ENCODE results near the gene ERAP2. TPM values are rescaled to one million over a fixed set of nuclear protein-coding genes. Genes with fewer than 3 reads are reported as not detected.
A peak's percentile ranks its signal among the peaks of the same experiment; 100 is the strongest.

The ERAP2 gene
- 10 to 100 TPM in 3 of 4 donors, 1 to 10 TPM in 1; 9.2 to 19.2 (median 14.0) TPM for total RNA-seq

DNA sequence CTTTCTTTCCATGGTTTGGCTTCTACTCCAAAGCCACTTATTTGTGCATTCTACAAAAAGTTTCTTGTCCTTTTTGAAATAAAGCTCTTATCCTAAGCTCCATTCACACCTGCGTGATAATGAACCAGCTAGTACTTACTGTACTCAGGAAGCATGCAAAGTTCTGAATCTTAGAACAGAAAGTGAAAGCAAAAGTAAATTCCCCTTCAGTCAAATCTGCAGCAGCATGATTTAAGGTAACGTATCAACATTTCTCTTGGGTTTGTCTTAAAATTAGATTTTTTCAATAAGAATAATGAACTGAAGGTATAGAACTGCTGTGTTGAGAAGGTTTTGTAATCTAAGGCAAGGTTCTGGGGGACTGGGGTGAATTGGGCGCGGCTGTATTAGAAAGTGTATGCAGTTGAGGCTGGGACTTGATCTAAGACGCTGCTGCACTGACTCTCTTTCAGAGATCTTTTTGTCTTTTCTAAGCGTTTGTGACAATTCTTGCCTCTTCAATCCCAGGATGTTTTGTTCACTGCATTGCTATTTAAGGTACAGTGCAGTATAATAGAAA, at the start of gene ERAP2:
Gene ERAP2, plus strand, starts transcription at position 209 of the 559 bp plus-strand sequence. CDS start 3,186 bp downstream, outside the sequence.
- DNase-seq: peak in 1 of 2 donors; percentile 16
- intact Hi-C loops (cut with DNase I): no loop called here
- peak within 1 kb of the TSS; percentile 14 to 87 (median 37) for H3K4me3 ChIP-seq (replicated peaks in 1 of 3)

GRCh38 chr5:96829297-96829696, 47.0 kb upstream of the ERAP2 start:
- Histone ChIP-seq H3K27me3 (no peaks in the 10 kb centered on the region), H3K9me3 (no peaks in the 10 kb centered on the region), H3K36me3 (no peaks in the 10 kb centered on the region), H3K27ac (no peak overlapping the region), H3K4me1 (no peaks in the 10 kb centered on the region), H3K4me3 (replicated peaks in 1 of 3) (no peak overlapping the region)
- WGBS, 2 donors: 89 to 94% methylated on average over 6 of the region's 6 CpGs
- no peak for TF ChIP-seq POLR2A (IDR thresholded peaks at IDR 0.05)
- no peak for TF ChIP-seq CTCF (IDR thresholded peaks at IDR 0.05)
- intact Hi-C loops (cut with DNase I): no loop called here
- DNase-seq: no peak

More for the DNA sequence above, at the start of gene ERAP2:
- Histone ChIP-seq H3K36me3 (no peaks in the 10 kb centered on the region), H3K27me3 (no peaks in the 10 kb centered on the region), H3K27ac (peak within 1 kb of the TSS; percentile 43 to 89 (median 60)), H3K9me3 (no peaks in the 10 kb centered on the region), H3K4me1 (peaks cover 4 to 21% of the 10 kb centered on the region in 2 donors)
- WGBS, 2 donors: 7 to 17% methylated on average over 6 of the region's 6 CpGs
- no peak for TF ChIP-seq CTCF (IDR thresholded peaks at IDR 0.05)
- TF ChIP-seq POLR2A (IDR thresholded peaks at IDR 0.05): no peak

DNA sequence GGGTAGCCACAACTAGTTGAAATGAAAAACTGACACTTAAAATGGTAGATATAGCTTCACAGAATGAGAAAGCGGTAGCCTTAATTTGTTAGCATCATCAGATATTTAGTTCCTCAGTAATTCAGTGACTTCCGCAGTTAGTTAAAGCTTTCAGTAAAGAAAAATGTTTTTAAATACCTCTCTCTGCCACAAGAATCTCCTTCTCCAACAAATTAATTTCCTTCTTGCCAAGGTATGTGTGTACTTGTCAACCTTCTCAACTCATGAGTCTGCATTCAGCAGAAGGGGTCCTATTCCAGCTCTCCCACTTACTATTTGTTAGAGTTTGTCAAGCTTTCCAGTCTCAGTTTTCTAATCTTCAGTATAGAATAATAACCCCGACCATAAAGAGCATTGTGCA, 42.3 kb upstream of the ERAP2 start:
- Histone ChIP-seq H3K27ac (no peak overlapping the region), H3K4me3 (replicated peaks in 1 of 3) (no peak overlapping the region), H3K36me3 (no peaks in the 10 kb centered on the region), H3K4me1 (no peaks in the 10 kb centered on the region), H3K27me3 (no peaks in the 10 kb centered on the region), H3K9me3 (no peaks in the 10 kb centered on the region)
- TF ChIP-seq CTCF (IDR thresholded peaks at IDR 0.05) (no peak), POLR2A (IDR thresholded peaks at IDR 0.05) (no peak)
- intact Hi-C loops (cut with DNase I): no loop called here
- no peak for DNase-seq
- 96 to 97% methylated on average over 3 of the region's 3 CpGs for WGBS, 2 donors

GRCh38 chr5:96835791-96836191, 40.5 kb upstream of the ERAP2 start:
- no peak for TF ChIP-seq POLR2A (IDR thresholded peaks at IDR 0.05)
- TF ChIP-seq CTCF (IDR thresholded peaks at IDR 0.05): no peak
- intact Hi-C loops (cut with DNase I): no loop called here
- Histone ChIP-seq H3K4me1 (no peaks in the 10 kb centered on the region), H3K9me3 (no peaks in the 10 kb centered on the region), H3K27ac (no peak overlapping the region), H3K4me3 (replicated peaks in 1 of 3) (no peak overlapping the region), H3K27me3 (no peaks in the 10 kb centered on the region), H3K36me3 (no peaks in the 10 kb centered on the region)
- no peak for DNase-seq
- 88 to 92% methylated on average over 2 of the region's 2 CpGs for WGBS, 2 donors

GRCh38 chr5:96836817-96837216, 39.5 kb upstream of the ERAP2 start:
- no peaks in the 10 kb centered on the region for H3K9me3 ChIP-seq
- H3K4me1 ChIP-seq: no peaks in the 10 kb centered on the region
- H3K4me3 ChIP-seq (replicated peaks in 1 of 3): no peak overlapping the region
- intact Hi-C loops (cut with DNase I): no loop called here
- H3K27me3 ChIP-seq: no peaks in the 10 kb centered on the region
- no peak for DNase-seq
- H3K27ac ChIP-seq: no peak overlapping the region
- whole genome bisulfite sequencing, 2 donors: 96 to 98% methylated on average over 1 of the region's 1 CpG
- no peaks in the 10 kb centered on the region for H3K36me3 ChIP-seq
- no peak for TF ChIP-seq CTCF (IDR thresholded peaks at IDR 0.05)
- TF ChIP-seq POLR2A (IDR thresholded peaks at IDR 0.05): no peak
